HCT116 (cell line): Measurements from ENCODE around the gene SLC7A1. TPM values are rescaled to one million over a fixed set of nuclear protein-coding genes. Genes with fewer than 3 reads are reported as not detected.

ENCODE experiments used
- ATAC-seq: fragments of 200-7000 bp; cut with Tn5 transposase; 2 replicates; pipeline ENCODE4 v1.9.1; 2020; ENCODE audit warnings: mild to moderate bottlenecking, moderate library complexity
- BruUV-seq: library from RNA; stranded (reverse); fragments of 400-500 nt; replicated peaks from 2 replicates; lab custom pipeline; 2021; lab: Mats Ljungman, UMichigan
- CTCF ChIA-PET: fragments of 300-600 bp; sonication (Branson Sonifier 250); formaldehyde crosslinking; loops from one replicate; lab custom pipeline; 2021; ENCODE audit warnings: antibody characterized with exemption; lab: Charles Lee
- POLR2A ChIA-PET: fragments of 300-600, 350-600 bp; sonication (Branson Sonifier 250); formaldehyde crosslinking; loops from one replicate; lab custom pipeline; 2021; ENCODE audit warnings: antibody characterized with exemption; lab: Charles Lee
- RAD21 ChIA-PET, 2 experiments: fragments of 300-600 bp; sonication (Branson Sonifier 250); formaldehyde crosslinking; loops; one replicate each; lab custom pipeline; 2023; ENCODE audit warnings: low total read pairs in 2 of 2; ENCODE audit not compliant: uncharacterized antibody in 2 of 2, unreplicated experiment in 2 of 2, low non-redundant PET in 1 of 2; lab: Charles Lee
- DNase-seq: peaks from one replicate; pipeline ENCODE4 v3.0.0-alpha.2; 2010; ENCODE audit warnings: low read depth, low spot score
- H2AFZ ChIP-seq: fragments of 200-600 bp; shearing (Covaris generic), sonication (generic); 2 replicates; pipeline ENCODE4 v1.6.1; 2017; ENCODE audit warnings: low read depth, mixed run types, mixed read lengths, antibody characterized with exemption, low read length; ENCODE audit not compliant: poor library complexity, severe bottlenecking
- H3K27ac ChIP-seq: 2 replicates; pipeline ENCODE4 v1.5.1; 2012; ENCODE audit warnings: low read depth, low read length
- H3K27me3 ChIP-seq: fragments of 200-600 bp; sonication (generic); 2 replicates; pipeline ENCODE4 v1.6.1; 2016; ENCODE audit warnings: mixed run types, low read length, mixed read lengths; ENCODE audit not compliant: insufficient read depth
- H3K36me3 ChIP-seq, 2 experiments: fragments of 200-500 bp in 1 of 2; fragments of 200-600 bp in 1 of 2; sonication (Bioruptor generic) in 1 of 2; sonication (generic) in 1 of 2; 2 replicates each; pipeline versions ENCODE4 v1.5.1 to v1.6.1; 2014 to 2016; ENCODE audit warnings: low read length in 2 of 2, inconsistent platforms in 1 of 2, mixed read lengths in 1 of 2, mixed run types in 1 of 2; ENCODE audit not compliant: insufficient read depth in 2 of 2, control insufficient read depth in 1 of 2
- H3K4me1 ChIP-seq, 2 experiments: fragments of 200-600 bp in 1 of 2; sonication (generic) in 1 of 2; 2 replicates each; pipeline versions ENCODE4 v1.5.1 to v1.6.1; 2012 to 2017; ENCODE audit warnings: low read length in 2 of 2, inconsistent platforms in 1 of 2, mild to moderate bottlenecking in 1 of 2, mixed read lengths in 1 of 2, mixed run types in 1 of 2, moderate library complexity in 1 of 2; ENCODE audit not compliant: insufficient read depth in 2 of 2, control insufficient read depth in 1 of 2
- H3K4me2 ChIP-seq: fragments of 200-600 bp; sonication (generic); 2 replicates; pipeline ENCODE4 v1.6.1; 2017; ENCODE audit warnings: mixed run types, low read length, mixed read lengths
- H3K4me3 ChIP-seq, 2 experiments: fragments of 200-600 bp in 1 of 2; sonication (generic) in 1 of 2; replicated peaks in 1 of 2; 2 replicates each; pipeline ENCODE4 v1.5.1; 2011 to 2016; ENCODE audit warnings: low read length in 2 of 2, control low read depth in 1 of 2, low read depth in 1 of 2, mild to moderate bottlenecking in 1 of 2, mixed read lengths in 1 of 2, mixed run types in 1 of 2
- H3K79me2 ChIP-seq: fragments of 200-600 bp; sonication (generic); 2 replicates; pipeline ENCODE4 v1.6.1; 2017; ENCODE audit warnings: mild to moderate bottlenecking, mixed run types, low read length, moderate library complexity, mixed read lengths; ENCODE audit not compliant: insufficient read depth
- H3K9ac ChIP-seq: fragments of 200-600 bp; sonication (generic); 2 replicates; pipeline ENCODE4 v1.6.1; 2016; ENCODE audit warnings: low read length, mixed read lengths
- H3K9me2 ChIP-seq: fragments of 200-600 bp; sonication (generic), shearing (Covaris generic); 2 replicates; pipeline ENCODE4 v1.6.1; 2017; ENCODE audit warnings: mixed run types, mild to moderate bottlenecking, moderate library complexity; ENCODE audit not compliant: insufficient read depth
- H3K9me3 ChIP-seq, 2 experiments: fragments of 200-500 bp in 1 of 2; fragments of 200-600 bp in 1 of 2; sonication (Bioruptor generic) in 1 of 2; sonication (generic) in 1 of 2; 2 replicates each; pipeline ENCODE4 v1.6.1; 2014 to 2017; ENCODE audit warnings: low read length in 2 of 2, mixed read lengths in 2 of 2, inconsistent platforms in 1 of 2, low read depth in 1 of 2, mild to moderate bottlenecking in 1 of 2, mixed run types in 1 of 2, moderate library complexity in 1 of 2; ENCODE audit not compliant: control insufficient read depth in 1 of 2, insufficient read depth in 1 of 2
- H4K20me1 ChIP-seq: fragments of 200-600 bp; sonication (generic), shearing (Covaris generic); 2 replicates; pipeline ENCODE4 v1.6.1; 2017; ENCODE audit warnings: mixed run types, mild to moderate bottlenecking, moderate library complexity; ENCODE audit not compliant: insufficient read depth
- CBX3 ChIP-seq: IDR thresholded peaks from 2 replicates; pipeline ENCODE4 v1.6.1; 2012; ENCODE audit warnings: low read depth
- CEBPB ChIP-seq: IDR thresholded peaks from 2 replicates; pipeline ENCODE4 v1.6.1; 2012; ENCODE audit warnings: low read depth
- CTCF ChIP-seq, 3 experiments: fragments of 200-600 bp in 1 of 3; sonication (generic) in 1 of 3; IDR thresholded peaks in 2 of 3; conservative IDR thresholded peaks in 1 of 3; 2 replicates each; pipeline ENCODE4 v1.5.1; 2012 to 2017; ENCODE audit warnings: low read depth in 2 of 3, low read length in 2 of 3, antibody characterized with exemption in 1 of 3, borderline replicate concordance in 1 of 3, control low read depth in 1 of 3, mild to moderate bottlenecking in 1 of 3, mixed read lengths in 1 of 3, mixed run types in 1 of 3, moderate library complexity in 1 of 3; ENCODE audit not compliant: insufficient read depth in 1 of 3
- EGR1 ChIP-seq: IDR thresholded peaks from 2 replicates; pipeline ENCODE4 v1.6.1; 2012; ENCODE audit warnings: low read depth
- ELF1 ChIP-seq: IDR thresholded peaks from 2 replicates; pipeline ENCODE4 v1.6.1; 2012; ENCODE audit warnings: low read depth, borderline replicate concordance
- EZH2 ChIP-seq: fragments of 200-600 bp; sonication (generic); IDR thresholded peaks from 2 replicates; pipeline ENCODE4 v1.6.1; 2017; ENCODE audit warnings: antibody characterized with exemption, mixed run types
- EZH2phosphoT487 ChIP-seq: fragments of 200-600 bp; IDR thresholded peaks from 2 replicates; pipeline ENCODE4 v1.6.1; 2018; ENCODE audit warnings: antibody characterized with exemption, borderline replicate concordance
- FOSL1 ChIP-seq: IDR thresholded peaks from 2 replicates; pipeline ENCODE4 v1.6.1; 2012; ENCODE audit warnings: low read depth
- JUND ChIP-seq: IDR thresholded peaks from 2 replicates; pipeline ENCODE4 v1.6.1; 2012
- POLR2A ChIP-seq: IDR thresholded peaks from 2 replicates; pipeline ENCODE4 v1.7.0; 2011; ENCODE audit warnings: borderline replicate concordance; ENCODE audit not compliant: insufficient read depth, insufficient read length; ENCODE audit errors: extremely low read depth
- POLR2AphosphoS5 ChIP-seq: IDR thresholded peaks from 2 replicates; pipeline ENCODE4 v1.6.1; 2011; ENCODE audit warnings: mild to moderate bottlenecking, low read depth, low read length, moderate library complexity
- RAD21 ChIP-seq: IDR thresholded peaks from 2 replicates; pipeline ENCODE4 v1.6.1; 2012; ENCODE audit warnings: low read depth, mild to moderate bottlenecking
- REST ChIP-seq: IDR thresholded peaks from 2 replicates; pipeline ENCODE4 v1.6.1; 2012; ENCODE audit warnings: low read depth
- TCF7L2 ChIP-seq: IDR thresholded peaks from 2 replicates; pipeline ENCODE4 v1.7.0; 2011; ENCODE audit warnings: borderline replicate concordance, inconsistent platforms; ENCODE audit not compliant: insufficient read depth, insufficient read length; ENCODE audit errors: extremely low read depth
- YY1 ChIP-seq: IDR thresholded peaks from 2 replicates; pipeline ENCODE4 v1.6.1; 2011; ENCODE audit warnings: low read length, low read depth, moderate library complexity, mild to moderate bottlenecking; ENCODE audit not compliant: insufficient replicate concordance; ENCODE audit errors: extremely low read depth
- ZBTB33 ChIP-seq: IDR thresholded peaks from 2 replicates; pipeline ENCODE4 v1.6.1; 2011; ENCODE audit warnings: mild to moderate bottlenecking, low read length, moderate library complexity; ENCODE audit not compliant: insufficient replicate concordance; ENCODE audit errors: extremely low read depth
- ZFX ChIP-seq: fragments of 450-650 bp; IDR thresholded peaks from 2 replicates; pipeline ENCODE4 v1.6.1; 2017
- ZNF274 ChIP-seq: fragments of 200-500 bp; sonication (Bioruptor generic); IDR thresholded peaks from 2 replicates; pipeline ENCODE4 v1.6.1; 2014; ENCODE audit warnings: mild to moderate bottlenecking, low read depth, low read length, inconsistent platforms
- intact Hi-C: fragments of 100-400 bp; cut with micrococcal nuclease; formaldehyde crosslinking; loops from 2 replicates; pipeline ENCODE4 v1.10.0; 2022
- total RNA-seq: library from RNA; stranded (reverse); gene quantifications from one replicate; pipeline ENCODE4 v1.2.1, GENCODE V29; 2021; ENCODE audit not compliant: unreplicated experiment

SLC7A1 gene
- total RNA-seq, 1 experiment from 2014 or later: 124 TPM

GRCh38 chr13:29607465-29607864 is 12.0 kb upstream of the SLC7A1 start (continued):
- no peak for TF ChIP-seq POLR2AphosphoS5

- H3K9ac ChIP-seq: no peak overlapping the region
- peaks cover 37% of the 10 kb centered on the region for H3K27me3 ChIP-seq
- no peaks in the 10 kb centered on the region for H4K20me1 ChIP-seq
- no peaks in the 10 kb centered on the region for H3K4me1 ChIP-seq
- ChIA-PET POLR2A (no interaction called here), RAD21 (no interaction called here), CTCF (no interaction called here)
- DNase-seq (no peak), ATAC-seq (no peak)
- no peaks in the 10 kb centered on the region for H3K9me3 ChIP-seq
- no peak overlapping the region for H3K4me2 ChIP-seq
- intact Hi-C loops: no loop called here
- BruUV-seq: no TSS peak
- H2AFZ ChIP-seq: no peak overlapping the region
- H3K27ac ChIP-seq: no peak overlapping the region
- no peaks in the 10 kb centered on the region for H3K36me3 ChIP-seq
- no peaks in the 10 kb centered on the region for H3K9me2 ChIP-seq
- no peaks in the 10 kb centered on the region for H3K79me2 ChIP-seq
- H3K4me3 ChIP-seq: no peak overlapping the region
- TF ChIP-seq TCF7L2 (no peak), EZH2 (no peak), ZBTB33 (no peak), CTCF (IDR thresholded peaks at IDR 0.05 in 2 of 3, conservative IDR thresholded peaks at IDR 0.05 in 1 of 3; ENCODE audit: borderline replicate concordance in 1 of 3, insufficient read depth in 1 of 3, low read depth in 2 of 3, low read length in 2 of 3) (no peak), RAD21 (no peak), EGR1 (no peak), ZFX (no peak), POLR2A (no peak), CEBPB (no peak), REST (no peak), EZH2phosphoT487 (no peak), ELF1 (no peak), YY1 (no peak), ZNF274 (no peak), FOSL1 (no peak), CBX3 (no peak), JUND (no peak)
Measured at GRCh38 chr13:29605860-29606526, 10.5 kb upstream of the SLC7A1 start.
